ENCODE data around the gene FGFR2. TPM values are rescaled to one million over a fixed set of nuclear protein-coding genes. Genes with fewer than 3 reads are reported as not detected.

FGFR2 gene
- total and polyA plus RNA-seq, 2 of the 4 experiments (the other 2 are of a cell fraction): not detected

DNA sequence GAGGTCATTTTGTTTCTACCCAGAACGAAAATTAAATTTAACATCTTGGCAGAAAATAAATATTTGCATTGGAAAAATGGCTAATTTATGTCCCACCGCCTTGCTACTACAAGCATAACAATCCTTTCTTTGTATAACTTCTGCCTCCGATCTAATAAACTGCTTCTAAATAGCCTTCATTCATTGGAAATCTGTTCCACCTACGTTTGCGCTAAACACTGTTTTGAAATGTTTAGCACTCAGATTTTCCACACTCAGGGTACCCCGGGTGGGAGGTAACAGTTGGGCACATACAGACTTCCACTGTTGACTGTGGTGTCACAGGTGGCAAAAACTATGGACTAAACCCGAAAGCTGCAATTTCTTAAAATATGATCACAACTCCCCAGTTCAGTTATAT, 96.4 kb downstream of the FGFR2 start:
- no peaks in the 10 kb centered on the region for H3K4me1 ChIP-seq (ENCODE audit: control insufficient read depth, insufficient read depth, low read length)
- no peak overlapping the region for H4K8ac ChIP-seq (ENCODE audit: low read depth in 2 of 2, low read length in 2 of 2)
- H3K23ac ChIP-seq (ENCODE audit: low read depth, low read length): no peak overlapping the region
- DNase-seq (no peak), ATAC-seq (ENCODE audit: low read depth) (no peak)
- no CpG with 5 or more reads among the region's 7 CpGs for WGBS, 2 experiments (ENCODE audit: extremely low coverage in 2 of 2, insufficient read length in 1 of 2)
- H3K79me1 ChIP-seq (ENCODE audit: low read depth in 1 of 2, low read length in 2 of 2): no peaks in the 10 kb centered on the region
- H3K9ac ChIP-seq (ENCODE audit: low read depth, low read length): no peak overlapping the region
- intact Hi-C loops (cut with micrococcal nuclease): no loop called here
- H4K20me1 ChIP-seq (ENCODE audit: insufficient read depth, low read length): no peaks in the 10 kb centered on the region
- no peak overlapping the region for H2BK5ac ChIP-seq (ENCODE audit: low read depth, low read length, poor library complexity, severe bottlenecking)
- no peak overlapping the region for H3K56ac ChIP-seq (ENCODE audit: extremely low read depth, insufficient read depth, low read length)
- no peak overlapping the region for H3K4me2 ChIP-seq (ENCODE audit: low read depth, low read length)
- in situ Hi-C loops (cut with MboI; ENCODE audit: low sequenced_read_pairs): no loop called here
- no peak overlapping the region for H2AK9ac ChIP-seq (replicated peaks; ENCODE audit: low read depth, low read length, poor library complexity)
- H3K14ac ChIP-seq (replicated peaks; ENCODE audit: low read depth, low read length): no peak overlapping the region
- H4K91ac ChIP-seq (ENCODE audit: insufficient read depth, low read depth, low read length): no peak overlapping the region
- no peak overlapping the region for H2AK5ac ChIP-seq (ENCODE audit: low read depth, low read length)
- H2BK20ac ChIP-seq (ENCODE audit: low read depth, low read length): no peak overlapping the region
- H3K27ac ChIP-seq (ENCODE audit: insufficient read depth, low read length): no peak overlapping the region
- no peak overlapping the region for H2AFZ ChIP-seq (replicated peaks; ENCODE audit: low read length, poor library complexity)
- no peak overlapping the region for H2BK120ac ChIP-seq (ENCODE audit: low read depth, low read length)
- no peak overlapping the region for H4K5ac ChIP-seq (ENCODE audit: low read depth, low read length)
- no peak overlapping the region for H2BK15ac ChIP-seq (ENCODE audit: low read depth, low read length)
- ChIA-PET POLR2A (ENCODE audit: unreplicated experiment) (no interaction called here), CTCF (no interaction called here)
- no peaks in the 10 kb centered on the region for H3K36me3 ChIP-seq (ENCODE audit: control insufficient read depth, insufficient read depth, low read length)
- TF ChIP-seq, protein P1, sequence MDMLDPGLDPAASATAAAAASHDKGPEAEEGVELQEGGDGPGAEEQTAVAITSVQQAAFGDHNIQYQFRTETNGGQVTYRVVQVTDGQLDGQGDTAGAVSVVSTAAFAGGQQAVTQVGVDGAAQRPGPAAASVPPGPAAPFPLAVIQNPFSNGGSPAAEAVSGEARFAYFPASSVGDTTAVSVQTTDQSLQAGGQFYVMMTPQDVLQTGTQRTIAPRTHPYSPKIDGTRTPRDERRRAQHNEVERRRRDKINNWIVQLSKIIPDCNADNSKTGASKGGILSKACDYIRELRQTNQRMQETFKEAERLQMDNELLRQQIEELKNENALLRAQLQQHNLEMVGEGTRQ (IDR thresholded peaks at IDR 0.05; ENCODE audit: low read depth, low read length): no peak
- no peak for TF ChIP-seq SMC3 (IDR thresholded peaks at IDR 0.05; ENCODE audit: low read depth, low read length)
- TF ChIP-seq FOS (IDR thresholded peaks at IDR 0.05; ENCODE audit: low read depth, low read length): no peak
- H3K18ac ChIP-seq (ENCODE audit: low read depth, low read length): no peak overlapping the region
- peaks cover 28% of the 10 kb centered on the region for H3K9me3 ChIP-seq (ENCODE audit: control insufficient read depth, insufficient read depth, low read length)
- no peak overlapping the region for H3K4ac ChIP-seq (ENCODE audit: low read depth, low read length)
- no TSS peak for BruUV-seq (replicated peaks)
- H3K9me1 ChIP-seq (ENCODE audit: insufficient read depth, low read length): no peaks in the 10 kb centered on the region
- dilution Hi-C loops (cut with HindIII; ENCODE audit: low sequenced_read_pairs, unreplicated experiment): no loop called here
- no peak overlapping the region for H3K4me3 ChIP-seq (ENCODE audit: insufficient read depth, low read depth, low read length)
- H3K27me3 ChIP-seq (ENCODE audit: control insufficient read depth, insufficient read depth, low read length): no peaks in the 10 kb centered on the region

Measured in IMR-90 (cell line).